ENCODE data around the gene TPGS1. TPM values are rescaled to one million over a fixed set of nuclear protein-coding genes. Genes with fewer than 3 reads are reported as not detected.

Gene TPGS1
- total and polyA plus RNA-seq, 8 donors: 1.2 to 65.5 (median 25.0) TPM

DNA sequence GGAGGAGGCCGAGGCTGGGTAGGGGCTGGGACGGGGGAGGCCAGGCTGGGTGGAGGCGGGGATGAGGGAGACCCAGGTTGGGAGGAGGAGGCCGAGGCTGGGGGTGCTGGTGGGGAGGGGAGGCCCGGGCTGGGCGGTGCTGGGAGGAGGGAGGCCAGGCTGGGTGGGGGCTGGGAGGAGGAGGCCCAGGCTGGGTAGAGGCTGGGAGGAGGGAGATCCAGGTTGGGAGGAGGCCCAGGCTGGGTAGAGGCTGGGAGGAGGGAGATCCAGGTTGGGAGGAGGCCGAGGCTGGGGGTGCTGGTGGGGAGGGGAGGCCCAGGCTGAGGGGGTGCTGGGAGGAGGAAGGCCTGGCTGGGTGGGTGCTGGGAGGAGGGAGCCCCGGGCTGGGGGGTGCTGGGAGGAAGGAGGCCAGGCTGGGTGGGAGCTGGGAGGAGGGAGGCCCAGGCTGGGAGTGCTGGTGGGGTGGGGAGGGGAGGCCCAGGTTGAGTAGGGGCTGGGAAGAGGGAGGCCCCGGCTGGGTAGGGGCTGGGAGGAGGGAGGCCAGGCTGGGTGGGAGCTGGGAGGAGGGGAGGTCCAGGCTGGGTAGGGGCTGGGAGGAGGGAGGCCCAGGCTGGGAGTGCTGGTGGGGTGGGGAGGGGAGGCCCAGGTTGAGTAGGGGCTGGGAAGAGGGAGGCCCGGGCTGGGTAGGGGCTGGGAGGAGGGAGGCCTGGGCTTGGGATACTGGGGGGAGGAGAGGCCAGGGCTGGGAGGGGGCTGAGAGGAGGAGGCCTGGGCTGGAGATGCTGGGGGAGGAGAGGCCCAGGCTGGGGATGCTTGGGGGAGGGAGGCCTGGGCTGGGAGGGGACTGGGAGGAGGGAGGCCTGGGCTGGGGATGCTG is 10.7 kb downstream of the TPGS1 start:
- Histone ChIP-seq H3K27ac (no peak overlapping the region), H3K9me3 (no peaks in the 10 kb centered on the region), H3K4me3 (no peak overlapping the region), H3K4me1 (peaks cover 0 to 11% (median 5%) of the 10 kb centered on the region in 4 donors), H3K36me3 (peaks cover 0 to 13% (median 10%) of the 10 kb centered on the region in 4 donors), H3K27me3 (no peaks in the 10 kb centered on the region)
- intact Hi-C loops (cut with DNase I; ENCODE audit: low total_unique reads): no loop called here
- TF ChIP-seq POLR2A (IDR thresholded peaks at IDR 0.05) (no peak), POLR2AphosphoS5 (IDR thresholded peaks at IDR 0.05) (no peak), EP300 (IDR thresholded peaks at IDR 0.05) (no peak)
- TF ChIP-seq, protein P1, sequence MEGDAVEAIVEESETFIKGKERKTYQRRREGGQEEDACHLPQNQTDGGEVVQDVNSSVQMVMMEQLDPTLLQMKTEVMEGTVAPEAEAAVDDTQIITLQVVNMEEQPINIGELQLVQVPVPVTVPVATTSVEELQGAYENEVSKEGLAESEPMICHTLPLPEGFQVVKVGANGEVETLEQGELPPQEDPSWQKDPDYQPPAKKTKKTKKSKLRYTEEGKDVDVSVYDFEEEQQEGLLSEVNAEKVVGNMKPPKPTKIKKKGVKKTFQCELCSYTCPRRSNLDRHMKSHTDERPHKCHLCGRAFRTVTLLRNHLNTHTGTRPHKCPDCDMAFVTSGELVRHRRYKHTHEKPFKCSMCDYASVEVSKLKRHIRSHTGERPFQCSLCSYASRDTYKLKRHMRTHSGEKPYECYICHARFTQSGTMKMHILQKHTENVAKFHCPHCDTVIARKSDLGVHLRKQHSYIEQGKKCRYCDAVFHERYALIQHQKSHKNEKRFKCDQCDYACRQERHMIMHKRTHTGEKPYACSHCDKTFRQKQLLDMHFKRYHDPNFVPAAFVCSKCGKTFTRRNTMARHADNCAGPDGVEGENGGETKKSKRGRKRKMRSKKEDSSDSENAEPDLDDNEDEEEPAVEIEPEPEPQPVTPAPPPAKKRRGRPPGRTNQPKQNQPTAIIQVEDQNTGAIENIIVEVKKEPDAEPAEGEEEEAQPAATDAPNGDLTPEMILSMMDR (IDR thresholded peaks at IDR 0.05): no peak
- DNase-seq: peak in 1 of 2 donors; percentile 94
- WGBS, 5 donors: 50 to 66% (median 60%) methylated on average over 7 to 10 of the region's 10 CpGs

DNA sequence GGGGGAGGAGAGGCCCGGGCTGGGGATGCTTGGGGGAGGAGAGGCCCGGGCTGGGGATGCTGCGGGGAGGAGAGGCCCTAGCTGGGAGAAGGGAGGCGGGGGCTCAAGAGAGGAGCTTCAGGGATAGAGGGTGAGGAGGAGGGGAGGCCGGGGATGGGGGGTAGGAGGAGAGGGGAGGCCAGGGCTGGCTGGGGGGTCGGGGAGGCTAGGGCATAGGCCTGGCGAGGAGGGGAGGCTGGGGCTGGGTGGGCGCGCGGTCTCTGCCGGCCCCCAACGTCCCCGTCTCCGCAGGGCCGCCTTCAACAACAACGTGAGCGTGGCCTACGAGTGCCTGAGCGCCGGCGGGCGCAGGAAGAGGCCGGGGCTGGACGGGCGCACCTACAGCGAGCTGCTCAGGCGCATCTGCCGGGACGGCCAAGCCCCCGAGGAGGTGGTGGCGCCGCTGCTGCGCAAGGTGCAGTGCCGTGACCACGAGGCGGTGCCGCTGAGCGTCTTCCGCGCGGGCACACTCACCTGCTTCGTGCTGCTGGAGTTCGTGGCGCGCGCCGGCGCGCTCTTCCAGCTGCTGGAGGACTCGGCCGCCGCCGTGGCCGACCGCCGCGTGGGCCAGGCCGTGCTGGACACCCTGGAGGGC is 11.4 kb downstream of the TPGS1 start:
- intact Hi-C loops (cut with DNase I; ENCODE audit: low total_unique reads): no loop called here
- Histone ChIP-seq H3K36me3 (peaks cover 0 to 12% (median 10%) of the 10 kb centered on the region in 4 donors), H3K9me3 (no peaks in the 10 kb centered on the region), H3K27ac (no peak overlapping the region), H3K27me3 (no peaks in the 10 kb centered on the region), H3K4me1 (peaks cover 0 to 6% (median 3%) of the 10 kb centered on the region in 4 donors), H3K4me3 (no peak overlapping the region)
- DNase-seq: peak in 1 of 2 donors; percentile 84
- TF ChIP-seq, protein P1 (IDR thresholded peaks at IDR 0.05): no peak
- TF ChIP-seq POLR2AphosphoS5 (IDR thresholded peaks at IDR 0.05) (no peak), POLR2A (IDR thresholded peaks at IDR 0.05) (no peak), EP300 (IDR thresholded peaks at IDR 0.05) (no peak)
- 15 to 53% (median 21%) methylated on average over 25 to 58 of the region's 58 CpGs for WGBS, 5 donors

DNA sequence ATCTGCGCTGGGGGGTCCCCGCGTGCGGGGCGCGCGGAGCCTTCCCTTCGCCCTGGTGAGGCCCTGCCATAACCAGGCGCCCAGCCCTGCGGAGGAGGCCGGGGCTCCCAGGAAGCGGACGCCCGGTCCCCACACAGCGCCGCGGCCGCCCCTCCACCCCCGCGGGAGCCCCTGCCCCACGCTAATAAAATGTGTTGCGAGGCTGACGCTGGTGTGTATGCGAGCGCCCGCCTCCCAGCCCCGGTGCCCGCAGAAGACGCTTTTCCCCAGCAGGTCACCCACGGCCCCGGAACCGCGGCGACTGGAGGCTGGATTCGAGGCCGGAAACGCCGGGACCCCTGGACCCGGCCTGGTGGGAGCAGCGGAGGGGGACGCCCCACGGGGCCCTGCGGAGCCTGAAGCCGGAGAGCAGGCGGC is 12.2 kb downstream of the TPGS1 start:
- Histone ChIP-seq H3K27ac (no peak overlapping the region), H3K36me3 (peaks cover 0 to 12% (median 9%) of the 10 kb centered on the region in 4 donors), H3K4me3 (no peak overlapping the region), H3K4me1 (peaks cover 0 to 6% (median 3%) of the 10 kb centered on the region in 4 donors), H3K27me3 (no peaks in the 10 kb centered on the region), H3K9me3 (no peaks in the 10 kb centered on the region)
- 78 to 96% (median 84%) methylated on average over 24 to 45 of the region's 45 CpGs for WGBS, 5 donors
- no peak for DNase-seq
- TF ChIP-seq POLR2AphosphoS5 (IDR thresholded peaks at IDR 0.05) (no peak), POLR2A (IDR thresholded peaks at IDR 0.05) (no peak), EP300 (IDR thresholded peaks at IDR 0.05) (no peak)
- TF ChIP-seq, protein P1 (IDR thresholded peaks at IDR 0.05): no peak
- intact Hi-C loops (cut with DNase I; ENCODE audit: low total_unique reads): no loop called here

DNA sequence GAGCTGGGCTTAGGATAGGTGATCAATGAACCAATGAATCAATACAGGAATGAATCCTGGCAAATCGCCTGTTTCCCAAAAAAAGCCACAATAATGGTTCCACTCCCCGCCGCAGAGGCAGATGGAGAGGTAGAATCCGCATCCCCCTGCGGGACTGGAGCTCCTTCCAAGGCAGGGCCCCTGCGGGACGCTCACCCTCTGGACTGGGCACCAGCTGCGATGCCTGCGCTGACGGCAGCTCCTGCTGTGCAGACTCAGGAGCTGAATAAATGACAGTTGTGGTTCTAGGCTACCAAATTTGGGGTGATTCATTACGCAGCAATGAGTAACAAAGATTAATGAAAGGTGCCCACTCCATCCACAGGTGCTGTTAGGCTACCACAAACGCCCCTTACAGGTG is 15.4 kb downstream of the TPGS1 start:
- no peaks in the 10 kb centered on the region for H3K9me3 ChIP-seq
- no peak overlapping the region for H3K27ac ChIP-seq
- H3K4me1 ChIP-seq: peaks cover 0 to 6% (median 3%) of the 10 kb centered on the region in 4 donors
- TF ChIP-seq POLR2AphosphoS5 (IDR thresholded peaks at IDR 0.05): no peak
- no peak for TF ChIP-seq POLR2A (IDR thresholded peaks at IDR 0.05)
- TF ChIP-seq, protein P1 (IDR thresholded peaks at IDR 0.05): no peak
- no peak for TF ChIP-seq EP300 (IDR thresholded peaks at IDR 0.05)
- DNase-seq: no peak
- intact Hi-C loops (cut with DNase I; ENCODE audit: low total_unique reads): no loop called here
- H3K27me3 ChIP-seq: peaks cover 0 to 24% (median 12%) of the 10 kb centered on the region in 3 donors
- H3K36me3 ChIP-seq: peaks cover 0 to 12% (median 9%) of the 10 kb centered on the region in 4 donors
- 90 to 94% (median 93%) methylated on average over 4 to 12 of the region's 12 CpGs for WGBS, 5 donors
- no peak overlapping the region for H3K4me3 ChIP-seq
